Liver (tissue), 9 donors: Measurements from ENCODE around the gene SHC2. TPM values are rescaled to one million over a fixed set of nuclear protein-coding genes. Genes with fewer than 3 reads are reported as not detected.

Experiments used
- DNase-seq: peaks from one replicate; pipeline ENCODE4 v3.0.0-alpha.2; 2017; ENCODE audit warnings: low spot score
- H3K27ac ChIP-seq, 2 donors: one replicate each; pipeline ENCODE4 v1.7.0; 2013; ENCODE audit warnings: inconsistent platforms in 2 of 2, low read length in 2 of 2, control low read depth in 1 of 2, low read depth in 1 of 2, mild to moderate bottlenecking in 1 of 2
- H3K27me3 ChIP-seq, 4 donors: one replicate each; pipeline versions ENCODE4 v1.6.1 to v1.7.0; 2013; ENCODE audit warnings: low read length in 3 of 4, inconsistent platforms in 1 of 4, mild to moderate bottlenecking in 1 of 4, moderate library complexity in 1 of 4; ENCODE audit not compliant: control insufficient read depth in 4 of 4, insufficient read depth in 4 of 4
- H3K36me3 ChIP-seq, 4 donors: one replicate each; pipeline versions ENCODE4 v1.6.1 to v1.7.0; 2013; ENCODE audit warnings: low read length in 3 of 4, mild to moderate bottlenecking in 3 of 4, low read depth in 1 of 4, moderate library complexity in 1 of 4; ENCODE audit not compliant: control insufficient read depth in 4 of 4, insufficient read depth in 3 of 4
- H3K4me1 ChIP-seq, 4 donors: one replicate each; pipeline versions ENCODE4 v1.6.1 to v1.7.0; 2013; ENCODE audit warnings: low read length in 3 of 4, mild to moderate bottlenecking in 3 of 4, moderate library complexity in 1 of 4; ENCODE audit not compliant: control insufficient read depth in 4 of 4, insufficient read depth in 4 of 4
- H3K4me3 ChIP-seq, 3 donors: one replicate each; pipeline versions ENCODE4 v1.6.1 to v1.7.0; 2013; ENCODE audit warnings: low read length in 3 of 3, control low read depth in 1 of 3, low read depth in 1 of 3, mild to moderate bottlenecking in 1 of 3
- H3K9ac ChIP-seq, 2 donors: one replicate each; pipeline ENCODE4 v1.7.0; 2013; ENCODE audit warnings: low read length in 2 of 2, mild to moderate bottlenecking in 2 of 2, moderate library complexity in 2 of 2, control low read depth in 1 of 2, low read depth in 1 of 2
- H3K9me3 ChIP-seq, 4 donors: one replicate each; pipeline versions ENCODE4 v1.6.1 to v1.7.0; 2013; ENCODE audit warnings: low read length in 3 of 4; ENCODE audit not compliant: control insufficient read depth in 4 of 4
- EGR1 ChIP-seq, 2 donors: IDR thresholded peaks; 2 replicates each; pipeline ENCODE4 v1.6.1; 2016 to 2018; ENCODE audit warnings: antibody characterized with exemption in 2 of 2, low read depth in 2 of 2
- FOXA1 ChIP-seq: IDR thresholded peaks from 2 replicates; pipeline ENCODE4 v1.6.1; 2016; ENCODE audit warnings: antibody characterized with exemption
- FOXA2 ChIP-seq: IDR thresholded peaks from 2 replicates; pipeline ENCODE4 v1.6.1; 2016; ENCODE audit warnings: antibody characterized with exemption
- GABPA ChIP-seq, 2 donors: IDR thresholded peaks in 1 of 2; conservative IDR thresholded peaks in 1 of 2; 2 replicates each; pipeline ENCODE4 v1.6.1; 2016; ENCODE audit warnings: antibody characterized with exemption in 2 of 2, mild to moderate bottlenecking in 1 of 2, moderate library complexity in 1 of 2
- HNF4A ChIP-seq, 2 donors: conservative IDR thresholded peaks; 2 replicates each; pipeline ENCODE4 v1.6.1; 2016; ENCODE audit warnings: antibody characterized with exemption in 2 of 2, mild to moderate bottlenecking in 2 of 2
- HNF4G ChIP-seq: IDR thresholded peaks from 2 replicates; pipeline ENCODE4 v1.6.1; 2016; ENCODE audit warnings: antibody characterized with exemption
- JUND ChIP-seq, 2 donors: IDR thresholded peaks; 2 replicates each; pipeline ENCODE4 v1.6.1; 2016; ENCODE audit warnings: antibody characterized with exemption in 2 of 2
- NR2F2 ChIP-seq: IDR thresholded peaks from 2 replicates; pipeline ENCODE4 v1.6.1; 2016; ENCODE audit warnings: antibody characterized with exemption
- RAD21 ChIP-seq, 2 donors: IDR thresholded peaks; 2 replicates each; pipeline ENCODE4 v1.6.1; 2016; ENCODE audit warnings: antibody characterized with exemption in 2 of 2, mild to moderate bottlenecking in 2 of 2
- RXRA ChIP-seq, 2 donors: IDR thresholded peaks; 2 replicates each; pipeline ENCODE4 v1.6.1; 2017 to 2018; ENCODE audit warnings: antibody characterized with exemption in 2 of 2, mild to moderate bottlenecking in 1 of 2
- SP1 ChIP-seq: IDR thresholded peaks from 2 replicates; pipeline ENCODE4 v1.6.1; 2018; ENCODE audit warnings: antibody characterized with exemption, mild to moderate bottlenecking
- TAF1 ChIP-seq: conservative IDR thresholded peaks from 2 replicates; pipeline ENCODE4 v1.6.1; 2016; ENCODE audit warnings: antibody characterized with exemption, mild to moderate bottlenecking
- YY1 ChIP-seq: IDR thresholded peaks from 2 replicates; pipeline ENCODE4 v1.6.1; 2016; ENCODE audit warnings: antibody characterized with exemption, mild to moderate bottlenecking
- WGBS: extraction: QIAGEN DNeasy Blood & Tissue Kit; methylation state at CpG from one replicate; pipeline ENCODE4 v1.1.7; 2013; 5-methylcytosine and 5-hydroxymethylcytosine counted together
- polyA plus RNA-seq, 2 donors: library from polyadenylated mRNA; stranded (reverse) in 1 of 2; unstranded in 1 of 2; fragments of 200-250 nt in 1 of 2; fragments of >200 nt in 1 of 2; fragmentation: Nextera tagmentation in 1 of 2; extraction: Ambion mirVana in 1 of 2; gene quantifications; one replicate each; pipeline versions ENCODE4 v1.2.1 to v1.2.3, GENCODE V29; 2013 to 2015
- total RNA-seq, 2 donors: library from RNA; depleted of rRNA; stranded (reverse); fragments of >200 nt; gene quantifications; one replicate each; pipeline ENCODE4 v1.2.3, GENCODE V29; 2014
- TF ChIP-seq, protein P1 (sequence below): fragments of 150-350 bp; IDR thresholded peaks from 2 replicates; pipeline ENCODE4 v1.5.1; 2017; ENCODE audit warnings: improper control_type of control experiment, low read depth, low read length; ENCODE audit not compliant: missing input control
- TF ChIP-seq, protein P2 (sequence below): IDR thresholded peaks from 2 replicates; pipeline ENCODE4 v1.6.1; 2016; ENCODE audit warnings: antibody characterized with exemption, mild to moderate bottlenecking
- TF ChIP-seq, protein P3 (sequence below): IDR thresholded peaks from 2 replicates; pipeline ENCODE4 v1.6.1; 2016; ENCODE audit warnings: antibody characterized with exemption
- TF ChIP-seq, protein P4 (sequence below): IDR thresholded peaks from 2 replicates; pipeline ENCODE4 v1.6.1; 2016; ENCODE audit warnings: antibody characterized with exemption
- donor health status: healthy.
- donor health status: healthy.
- donor health status: healthy.
- donor health status: healthy.
- donor health status: healthy.

SHC2 gene
- total and polyA plus RNA-seq, 4 donors = 15.6 to 43.0 (median 23.0) TPM

DNA sequence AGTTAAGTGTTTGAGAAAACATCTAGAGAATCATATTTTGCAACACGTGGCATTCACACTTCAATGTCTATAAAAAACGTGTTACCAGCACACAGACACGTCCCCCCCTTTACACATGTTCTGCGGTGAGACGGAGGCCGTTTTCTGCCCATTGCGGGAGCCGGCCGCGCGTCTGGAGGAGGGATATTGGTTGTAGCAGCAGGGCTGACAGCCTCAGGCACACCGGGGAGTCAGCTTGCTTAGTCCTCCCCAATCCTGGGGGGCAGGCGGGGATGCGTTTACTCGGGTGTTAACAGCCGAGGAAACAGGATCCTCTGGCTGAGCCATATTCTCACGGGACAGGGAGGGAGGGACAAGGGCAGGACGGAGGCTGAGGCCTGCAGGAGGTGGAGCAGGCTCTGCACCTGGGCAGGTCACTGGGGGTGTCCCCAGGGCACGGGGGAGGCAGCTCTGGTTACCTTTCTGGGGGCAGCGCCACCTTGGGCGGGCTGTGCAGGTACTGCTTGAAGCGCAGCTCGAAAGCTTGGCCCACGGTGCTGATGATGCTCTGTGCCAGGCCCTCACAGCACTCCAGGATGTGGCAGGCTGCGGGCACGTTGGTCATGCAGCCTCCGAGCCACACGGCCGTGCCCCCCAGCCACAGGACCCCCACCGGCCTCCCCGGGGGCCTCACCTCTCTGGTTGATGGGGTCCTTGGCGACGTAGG lies 25.0 kb downstream of the SHC2 start:
- TF ChIP-seq RXRA (IDR thresholded peaks at IDR 0.05) (no peak), RAD21 (IDR thresholded peaks at IDR 0.05) (no peak), EGR1 (IDR thresholded peaks at IDR 0.05; ENCODE audit: low read depth in 2 of 2) (no peak), FOXA1 (no peak), HNF4A (conservative IDR thresholded peaks at IDR 0.05) (no peak), NR2F2 (no peak), YY1 (no peak), JUND (IDR thresholded peaks at IDR 0.05) (no peak), FOXA2 (no peak), HNF4G (no peak), TAF1 (no peak), GABPA (IDR thresholded peaks at IDR 0.05 in 1 of 2, conservative IDR thresholded peaks at IDR 0.05 in 1 of 2) (no peak)
- TF ChIP-seq, protein P1, sequence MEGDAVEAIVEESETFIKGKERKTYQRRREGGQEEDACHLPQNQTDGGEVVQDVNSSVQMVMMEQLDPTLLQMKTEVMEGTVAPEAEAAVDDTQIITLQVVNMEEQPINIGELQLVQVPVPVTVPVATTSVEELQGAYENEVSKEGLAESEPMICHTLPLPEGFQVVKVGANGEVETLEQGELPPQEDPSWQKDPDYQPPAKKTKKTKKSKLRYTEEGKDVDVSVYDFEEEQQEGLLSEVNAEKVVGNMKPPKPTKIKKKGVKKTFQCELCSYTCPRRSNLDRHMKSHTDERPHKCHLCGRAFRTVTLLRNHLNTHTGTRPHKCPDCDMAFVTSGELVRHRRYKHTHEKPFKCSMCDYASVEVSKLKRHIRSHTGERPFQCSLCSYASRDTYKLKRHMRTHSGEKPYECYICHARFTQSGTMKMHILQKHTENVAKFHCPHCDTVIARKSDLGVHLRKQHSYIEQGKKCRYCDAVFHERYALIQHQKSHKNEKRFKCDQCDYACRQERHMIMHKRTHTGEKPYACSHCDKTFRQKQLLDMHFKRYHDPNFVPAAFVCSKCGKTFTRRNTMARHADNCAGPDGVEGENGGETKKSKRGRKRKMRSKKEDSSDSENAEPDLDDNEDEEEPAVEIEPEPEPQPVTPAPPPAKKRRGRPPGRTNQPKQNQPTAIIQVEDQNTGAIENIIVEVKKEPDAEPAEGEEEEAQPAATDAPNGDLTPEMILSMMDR = no peak
- TF ChIP-seq, protein P2, sequence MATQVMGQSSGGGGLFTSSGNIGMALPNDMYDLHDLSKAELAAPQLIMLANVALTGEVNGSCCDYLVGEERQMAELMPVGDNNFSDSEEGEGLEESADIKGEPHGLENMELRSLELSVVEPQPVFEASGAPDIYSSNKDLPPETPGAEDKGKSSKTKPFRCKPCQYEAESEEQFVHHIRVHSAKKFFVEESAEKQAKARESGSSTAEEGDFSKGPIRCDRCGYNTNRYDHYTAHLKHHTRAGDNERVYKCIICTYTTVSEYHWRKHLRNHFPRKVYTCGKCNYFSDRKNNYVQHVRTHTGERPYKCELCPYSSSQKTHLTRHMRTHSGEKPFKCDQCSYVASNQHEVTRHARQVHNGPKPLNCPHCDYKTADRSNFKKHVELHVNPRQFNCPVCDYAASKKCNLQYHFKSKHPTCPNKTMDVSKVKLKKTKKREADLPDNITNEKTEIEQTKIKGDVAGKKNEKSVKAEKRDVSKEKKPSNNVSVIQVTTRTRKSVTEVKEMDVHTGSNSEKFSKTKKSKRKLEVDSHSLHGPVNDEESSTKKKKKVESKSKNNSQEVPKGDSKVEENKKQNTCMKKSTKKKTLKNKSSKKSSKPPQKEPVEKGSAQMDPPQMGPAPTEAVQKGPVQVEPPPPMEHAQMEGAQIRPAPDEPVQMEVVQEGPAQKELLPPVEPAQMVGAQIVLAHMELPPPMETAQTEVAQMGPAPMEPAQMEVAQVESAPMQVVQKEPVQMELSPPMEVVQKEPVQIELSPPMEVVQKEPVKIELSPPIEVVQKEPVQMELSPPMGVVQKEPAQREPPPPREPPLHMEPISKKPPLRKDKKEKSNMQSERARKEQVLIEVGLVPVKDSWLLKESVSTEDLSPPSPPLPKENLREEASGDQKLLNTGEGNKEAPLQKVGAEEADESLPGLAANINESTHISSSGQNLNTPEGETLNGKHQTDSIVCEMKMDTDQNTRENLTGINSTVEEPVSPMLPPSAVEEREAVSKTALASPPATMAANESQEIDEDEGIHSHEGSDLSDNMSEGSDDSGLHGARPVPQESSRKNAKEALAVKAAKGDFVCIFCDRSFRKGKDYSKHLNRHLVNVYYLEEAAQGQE = no peak
- TF ChIP-seq, protein P3, sequence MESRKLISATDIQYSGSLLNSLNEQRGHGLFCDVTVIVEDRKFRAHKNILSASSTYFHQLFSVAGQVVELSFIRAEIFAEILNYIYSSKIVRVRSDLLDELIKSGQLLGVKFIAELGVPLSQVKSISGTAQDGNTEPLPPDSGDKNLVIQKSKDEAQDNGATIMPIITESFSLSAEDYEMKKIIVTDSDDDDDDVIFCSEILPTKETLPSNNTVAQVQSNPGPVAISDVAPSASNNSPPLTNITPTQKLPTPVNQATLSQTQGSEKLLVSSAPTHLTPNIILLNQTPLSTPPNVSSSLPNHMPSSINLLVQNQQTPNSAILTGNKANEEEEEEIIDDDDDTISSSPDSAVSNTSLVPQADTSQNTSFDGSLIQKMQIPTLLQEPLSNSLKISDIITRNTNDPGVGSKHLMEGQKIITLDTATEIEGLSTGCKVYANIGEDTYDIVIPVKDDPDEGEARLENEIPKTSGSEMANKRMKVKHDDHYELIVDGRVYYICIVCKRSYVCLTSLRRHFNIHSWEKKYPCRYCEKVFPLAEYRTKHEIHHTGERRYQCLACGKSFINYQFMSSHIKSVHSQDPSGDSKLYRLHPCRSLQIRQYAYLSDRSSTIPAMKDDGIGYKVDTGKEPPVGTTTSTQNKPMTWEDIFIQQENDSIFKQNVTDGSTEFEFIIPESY = no peak
- Histone ChIP-seq H3K27ac (no peak overlapping the region), H3K9ac (no peak overlapping the region), H3K9me3 (no peaks in the 10 kb centered on the region), H3K4me1 (no peaks in the 10 kb centered on the region), H3K27me3 (no peaks in the 10 kb centered on the region), H3K4me3 (no peak overlapping the region), H3K36me3 (peaks cover 5 to 27% (median 9%) of the 10 kb centered on the region in 4 donors)
- DNase-seq = no peak
- 91% methylated on average over 33 of the region's 33 CpGs for WGBS

DNA sequence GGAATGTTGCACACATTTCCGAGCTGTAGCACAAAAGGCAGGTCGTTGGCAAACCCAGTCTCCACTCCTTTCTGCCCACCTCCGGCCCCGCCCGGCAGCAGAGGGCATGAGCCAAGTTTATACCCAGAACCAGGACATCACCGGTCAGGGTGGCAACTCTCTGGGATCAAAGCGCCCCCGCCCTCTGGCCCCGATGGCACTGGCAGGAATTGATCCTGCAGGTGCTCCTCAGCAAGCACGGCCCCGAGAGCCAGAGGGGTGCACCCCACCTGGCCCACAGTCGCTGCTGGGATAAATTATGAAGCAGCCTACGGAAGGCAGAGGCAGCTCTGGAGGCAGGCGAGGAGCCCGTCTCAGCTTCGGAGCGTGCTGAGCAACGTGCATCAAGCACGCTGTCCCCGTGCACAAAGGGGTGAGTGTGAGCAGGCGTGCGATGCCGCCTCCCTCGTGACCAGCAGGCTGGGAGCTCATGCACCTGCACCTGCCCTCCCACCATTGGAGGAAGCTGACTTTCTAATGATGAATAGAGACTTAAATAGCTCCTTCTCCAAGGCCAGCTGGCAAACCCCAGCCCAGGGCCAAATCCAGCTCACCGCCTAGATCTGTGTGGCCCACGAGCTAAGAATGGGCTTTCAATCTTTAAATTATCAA lies 25.7 kb downstream of the SHC2 start:
- Histone ChIP-seq H3K9me3 (no peaks in the 10 kb centered on the region), H3K9ac (no peak overlapping the region), H3K27ac (no peak overlapping the region), H3K27me3 (no peaks in the 10 kb centered on the region), H3K4me3 (no peak overlapping the region), H3K4me1 (no peaks in the 10 kb centered on the region), H3K36me3 (peaks cover 7 to 31% (median 9%) of the 10 kb centered on the region in 4 donors)
- no peak for DNase-seq
- WGBS = 93% methylated on average over 26 of the region's 26 CpGs
- TF ChIP-seq FOXA2 = no peak
- TF ChIP-seq FOXA1 = no peak
- TF ChIP-seq, protein P2 = no peak
- no peak for TF ChIP-seq NR2F2
- TF ChIP-seq, protein P4, sequence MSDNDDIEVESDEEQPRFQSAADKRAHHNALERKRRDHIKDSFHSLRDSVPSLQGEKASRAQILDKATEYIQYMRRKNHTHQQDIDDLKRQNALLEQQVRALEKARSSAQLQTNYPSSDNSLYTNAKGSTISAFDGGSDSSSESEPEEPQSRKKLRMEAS = no peak
- TF ChIP-seq TAF1 = no peak
- no peak for TF ChIP-seq HNF4A (conservative IDR thresholded peaks at IDR 0.05)
- no peak for TF ChIP-seq HNF4G
- no peak for TF ChIP-seq YY1
- no peak for TF ChIP-seq SP1
- no peak for TF ChIP-seq JUND (IDR thresholded peaks at IDR 0.05)
